ENCODE measurements around the gene CRYGN. TPM values are rescaled to one million over a fixed set of nuclear protein-coding genes. Genes with fewer than 3 reads are reported as not detected.

CRYGN gene
- total and polyA plus RNA-seq, 4 donors: under 0.01 to 0.02 TPM; not detected in 2

GRCh38 chr7:151383638-151384351 lies 56.1 kb downstream of the CRYGN start:
- Histone ChIP-seq H3K4me3 (ENCODE audit: low read depth in 1 of 3, low read length in 3 of 3) (no peak overlapping the region), H3K9me3 (ENCODE audit: control insufficient read depth in 4 of 4, low read length in 3 of 4) (no peaks in the 10 kb centered on the region), H3K27ac (ENCODE audit: low read depth in 1 of 2, low read length in 2 of 2) (no peak overlapping the region), H3K4me1 (ENCODE audit: control insufficient read depth in 4 of 4, insufficient read depth in 4 of 4, low read length in 3 of 4) (peaks cover 2 to 12% (median 6%) of the 10 kb centered on the region in 4 donors), H3K36me3 (ENCODE audit: control insufficient read depth in 4 of 4, insufficient read depth in 3 of 4, low read depth in 1 of 4, low read length in 3 of 4) (no peaks in the 10 kb centered on the region), H3K27me3 (ENCODE audit: control insufficient read depth in 4 of 4, insufficient read depth in 4 of 4, low read length in 3 of 4) (peaks cover 0 to 5% (median 0%) of the 10 kb centered on the region in 4 donors), H3K9ac (ENCODE audit: low read depth in 1 of 2, low read length in 2 of 2) (no peak overlapping the region)
- whole genome bisulfite sequencing: 83% methylated on average over 15 of the region's 15 CpGs
- no peak for TF ChIP-seq SP1 (IDR thresholded peaks at IDR 0.05)
- TF ChIP-seq YY1 (IDR thresholded peaks at IDR 0.05): no peak
- no peak for TF ChIP-seq JUND (IDR thresholded peaks at IDR 0.05)
- no peak for TF ChIP-seq ATF3 (IDR thresholded peaks at IDR 0.05)
- no peak for DNase-seq (ENCODE audit: low spot score)

- Histone ChIP-seq H3K4me1 (ENCODE audit: control insufficient read depth in 4 of 4, insufficient read depth in 4 of 4, low read length in 3 of 4) (peaks cover 2 to 12% (median 6%) of the 10 kb centered on the region in 4 donors), H3K9me3 (ENCODE audit: control insufficient read depth in 4 of 4, low read length in 3 of 4) (no peaks in the 10 kb centered on the region), H3K4me3 (ENCODE audit: low read depth in 1 of 3, low read length in 3 of 3) (no peak overlapping the region), H3K36me3 (ENCODE audit: control insufficient read depth in 4 of 4, insufficient read depth in 3 of 4, low read depth in 1 of 4, low read length in 3 of 4) (peaks cover 0 to 13% (median 5%) of the 10 kb centered on the region in 4 donors), H3K9ac (ENCODE audit: low read depth in 1 of 2, low read length in 2 of 2) (no peak overlapping the region), H3K27ac (ENCODE audit: low read depth in 1 of 2, low read length in 2 of 2) (no peak overlapping the region), H3K27me3 (ENCODE audit: control insufficient read depth in 4 of 4, insufficient read depth in 4 of 4, low read length in 3 of 4) (peaks cover 0 to 5% (median 0%) of the 10 kb centered on the region in 4 donors)
- DNase-seq (ENCODE audit: low spot score): no peak
- TF ChIP-seq EGR1 (IDR thresholded peaks at IDR 0.05; ENCODE audit: low read depth in 2 of 2) (no peak), REST (IDR thresholded peaks at IDR 0.05) (no peak), TAF1 (conservative IDR thresholded peaks at IDR 0.05) (no peak), SP1 (IDR thresholded peaks at IDR 0.05) (no peak), HNF4G (IDR thresholded peaks at IDR 0.05) (no peak), JUND (IDR thresholded peaks at IDR 0.05) (no peak), RAD21 (IDR thresholded peaks at IDR 0.05) (no peak), YY1 (IDR thresholded peaks at IDR 0.05) (no peak), CTCF (IDR thresholded peaks at IDR 0.05; ENCODE audit: low read depth, low read length, missing input control) (no peak), NR2F2 (IDR thresholded peaks at IDR 0.05) (no peak), GABPA (IDR thresholded peaks at IDR 0.05 in 1 of 2, conservative IDR thresholded peaks at IDR 0.05 in 1 of 2) (no peak), MAX (IDR thresholded peaks at IDR 0.05) (no peak), ZBTB33 (IDR thresholded peaks at IDR 0.05) (no peak), FOXA2 (IDR thresholded peaks at IDR 0.05) (no peak)
- WGBS: 31% methylated on average over 37 of the region's 37 CpGs
Measured at GRCh38 chr7:151382079-151382885, 57.7 kb downstream of the CRYGN start.

Data from liver (tissue), 9 donors.